GM12878 (cell line): ENCODE results near the gene TSPAN15. TPM values are rescaled to one million over a fixed set of nuclear protein-coding genes. Genes with fewer than 3 reads are reported as not detected.

ENCODE experiments used
- ATAC-seq: fragments of 200-7000 bp; cut with Tn5 transposase; 3 replicates; pipeline ENCODE4 v1.9.1; 2020; ENCODE audit warnings: mild to moderate bottlenecking, moderate library complexity
- BruUV-seq: library from RNA; stranded (reverse); fragments of 400-500 nt; replicated peaks from 2 replicates; lab custom pipeline; 2021; lab: Mats Ljungman, UMichigan
- CTCF ChIA-PET: fragments of 300-600 bp; sonication (Branson Sonifier 250); formaldehyde crosslinking; extraction: SDS; loops from one replicate; lab custom pipeline; 2021; ENCODE audit warnings: inconsistent platforms; lab: Yijun Ruan, JAX
- POLR2A ChIA-PET: fragments of 350-600 bp; formaldehyde crosslinking; extraction: SDS; loops from one replicate; lab custom pipeline; 2021; ENCODE audit warnings: inconsistent platforms; lab: Charles Lee
- RAD21 ChIA-PET: fragments of 300-600 bp; sonication (Branson Sonifier 250); formaldehyde crosslinking; loops from one replicate; lab custom pipeline; 2023; ENCODE audit warnings: antibody characterized with exemption; ENCODE audit not compliant: unreplicated experiment; lab: Charles Lee
- SMC1A ChIA-PET: fragments of 300-600 bp; sonication (Branson Sonifier 250); formaldehyde crosslinking; loops from one replicate; lab custom pipeline; 2023; ENCODE audit not compliant: unreplicated experiment, uncharacterized antibody; lab: Charles Lee
- DNase-seq: peaks from one replicate; pipeline ENCODE4 v3.0.0-alpha.2; 2011; ENCODE audit warnings: low read depth, low spot score
- FAIRE-seq: peaks from 3 replicates; lab custom pipeline; 2011; peaks lifted over from hg19 to GRCh38; lab: Jason Lieb, UNC
- H2AFZ ChIP-seq: 2 replicates; pipeline ENCODE4 v1.6.0; 2011; ENCODE audit warnings: low read depth, low read length, control low read depth; ENCODE audit not compliant: control insufficient read depth
- H3K27ac ChIP-seq: 2 replicates; pipeline ENCODE4 v1.5.1; 2011; ENCODE audit warnings: control low read depth; ENCODE audit not compliant: control insufficient read depth, insufficient read depth
- H3K27me3 ChIP-seq, 2 experiments: replicated peaks in 1 of 2; 2 replicates each; pipeline versions ENCODE4 v1.6.0 to v1.6.1; 2011; ENCODE audit warnings: low read length in 1 of 2; ENCODE audit not compliant: control insufficient read depth in 2 of 2, insufficient read depth in 2 of 2
- H3K36me3 ChIP-seq, 2 experiments: 2 replicates each; pipeline ENCODE4 v1.5.1; 2011; ENCODE audit warnings: low read length in 1 of 2; ENCODE audit not compliant: control insufficient read depth in 2 of 2, insufficient read depth in 2 of 2
- H3K4me1 ChIP-seq: 2 replicates; pipeline ENCODE4 v1.6.1; 2011; ENCODE audit warnings: mild to moderate bottlenecking, low read length, moderate library complexity, mixed read lengths; ENCODE audit not compliant: control insufficient read depth, insufficient read depth
- H3K4me2 ChIP-seq: 2 replicates; pipeline ENCODE4 v1.6.0; 2011; ENCODE audit warnings: control low read depth; ENCODE audit not compliant: control insufficient read depth, insufficient read depth
- H3K4me3 ChIP-seq: fragments of 200-600 bp; sonication (generic); 2 replicates; pipeline ENCODE4 v1.5.1; 2016
- H3K79me2 ChIP-seq: 2 replicates; pipeline ENCODE4 v1.6.0; 2011; ENCODE audit warnings: low read length; ENCODE audit not compliant: control insufficient read depth, insufficient read depth
- H3K9ac ChIP-seq: 2 replicates; pipeline ENCODE4 v1.8.0; 2011; ENCODE audit warnings: low read length, control low read depth, mixed read lengths; ENCODE audit not compliant: control insufficient read depth, insufficient read depth
- H3K9me3 ChIP-seq: replicated peaks from 3 replicates; pipeline ENCODE4 v1.5.1; 2011; ENCODE audit warnings: mild to moderate bottlenecking, low read length; ENCODE audit not compliant: control insufficient read depth, insufficient read depth
- H4K20me1 ChIP-seq: 2 replicates; pipeline ENCODE4 v1.6.0; 2011; ENCODE audit not compliant: control insufficient read depth, insufficient read depth
- E2F8 ChIP-seq: fragments of 450-650 bp; IDR thresholded peaks from 2 replicates; pipeline ENCODE4 v1.6.1; 2018; ENCODE audit warnings: mild to moderate bottlenecking, low read depth, moderate library complexity; ENCODE audit not compliant: partially characterized antibody
- EP300 ChIP-seq, 2 experiments: fragments of 150-350 bp in 1 of 2; IDR thresholded peaks; 2 replicates each; pipeline ENCODE4 v1.6.1; 2011 to 2012; ENCODE audit warnings: low read depth in 2 of 2, low read length in 2 of 2, borderline replicate concordance in 1 of 2, improper control_type of control experiment in 1 of 2, inconsistent platforms in 1 of 2; ENCODE audit not compliant: control insufficient read depth in 1 of 2
- FOS ChIP-seq: IDR thresholded peaks from 3 replicates; pipeline ENCODE4 v1.6.1; 2011; ENCODE audit warnings: borderline replicate concordance; ENCODE audit not compliant: insufficient read length; ENCODE audit errors: extremely low read depth
- LARP7 ChIP-seq: fragments of 450-650 bp; IDR thresholded peaks from 2 replicates; pipeline ENCODE4 v1.6.1; 2017; ENCODE audit warnings: mild to moderate bottlenecking
- MEF2A ChIP-seq: IDR thresholded peaks from 2 replicates; pipeline ENCODE4 v1.6.1; 2011; ENCODE audit warnings: low read depth, mild to moderate bottlenecking, low read length, moderate library complexity; ENCODE audit not compliant: insufficient read depth
- NFIC ChIP-seq: IDR thresholded peaks from 2 replicates; pipeline ENCODE4 v1.6.1; 2012; ENCODE audit warnings: low read depth, mild to moderate bottlenecking, inconsistent platforms, low read length, moderate library complexity
- NR2C1 ChIP-seq: fragments of 450-650 bp; IDR thresholded peaks from 2 replicates; pipeline ENCODE4 v1.6.1; 2017; ENCODE audit warnings: antibody characterized with exemption, mild to moderate bottlenecking, moderate library complexity
- RAD51 ChIP-seq: fragments of 450-650 bp; IDR thresholded peaks from 2 replicates; pipeline ENCODE4 v1.6.1; 2016; ENCODE audit warnings: moderate library complexity, mild to moderate bottlenecking, inconsistent platforms
- SMAD1 ChIP-seq: fragments of 450-650 bp; IDR thresholded peaks from 2 replicates; pipeline ENCODE4 v1.6.1; 2018; ENCODE audit warnings: mild to moderate bottlenecking, low read depth; ENCODE audit not compliant: partially characterized antibody
- SRF ChIP-seq, 2 experiments: IDR thresholded peaks; 2 replicates each; pipeline ENCODE4 v1.6.1; 2011; ENCODE audit warnings: low read depth in 2 of 2, low read length in 2 of 2, mild to moderate bottlenecking in 1 of 2, moderate library complexity in 1 of 2
- SUZ12 ChIP-seq: fragments of 200-600 bp; sonication (generic); IDR thresholded peaks from one replicate; pipeline ENCODE4 v1.6.1; 2018; ENCODE audit warnings: antibody characterized with exemption, mild to moderate bottlenecking; ENCODE audit not compliant: unreplicated experiment
- ZBTB4 ChIP-seq: fragments of 450-650 bp; formaldehyde crosslinking; IDR thresholded peaks from 2 replicates; pipeline ENCODE4 v1.4.0; 2022; ENCODE audit warnings: mild to moderate bottlenecking, moderate library complexity
- ZNF384 ChIP-seq: IDR thresholded peaks from 2 replicates; pipeline ENCODE4 v1.6.1; 2012; ENCODE audit warnings: low read depth, mild to moderate bottlenecking, low read length, improper control_type of control experiment, borderline replicate concordance
- WGBS: methylation state at CpG from one replicate; pipeline ENCODE4 v1.1.6; 2016; ENCODE audit warnings: low lambda C conversion rate; ENCODE audit not compliant: insufficient replicate concordance, insufficient coverage; ENCODE audit errors: missing lambda C conversion rate; 5-methylcytosine and 5-hydroxymethylcytosine counted together
- in situ Hi-C: fragments of 300-500 bp; cut with MboI; formaldehyde crosslinking; loops from 9 replicates; pipeline ENCODE4 v1.14.3; 2018; ENCODE audit warnings: mixed read lengths
- intact Hi-C: fragments of 100-400 bp; cut with micrococcal nuclease; formaldehyde crosslinking; loops from one replicate; pipeline ENCODE4 v1.14.2; 2022; ENCODE audit not compliant: unreplicated experiment
- polyA plus RNA-seq, 11 experiments: library from polyadenylated mRNA; depleted of rRNA in 4 of 11; unstranded in 6 of 11; stranded (reverse) in 5 of 11; fragments of >200 nt; fragmentation: Nextera tagmentation in 4 of 11; fragmentation: Illumina TruSeq in 1 of 11; extraction: Ambion mirVana in 4 of 11; extraction: Trizol in 1 of 11; gene quantifications; 1 replicate in 1 of 11; 2 replicates in 10 of 11; pipeline versions ENCODE4 v1.2.1 to v1.2.3, GENCODE V29; 2011 to 2016; ENCODE audit warnings: inconsistent platforms in 2 of 11, missing spikeins in 2 of 11, low read depth in 1 of 11
- total RNA-seq, 4 experiments: library from RNA; depleted of rRNA in 3 of 4; stranded (reverse); fragments of >200 nt in 3 of 4; fragmentation: Illumina TruSeq in 1 of 4; extraction: Trizol in 1 of 4; gene quantifications; 2 replicates each; pipeline versions ENCODE4 v1.2.1 to v1.2.3, GENCODE V29; 2013 to 2021
- TF ChIP-seq, protein P1 (sequence below): fragments of 450-650 bp; IDR thresholded peaks from 2 replicates; pipeline ENCODE4 v1.6.1; 2016; ENCODE audit warnings: mild to moderate bottlenecking

The TSPAN15 gene
- total and polyA plus RNA-seq, 10 of the 15 experiments (the other 5 are each of a cell fraction or from before 2014, with no cell fraction given) = 1.3 to 8.5 (median 2.4) TPM; not detected in 2

GRCh38 chr10:69505636-69506318 is 54.5 kb downstream of the TSPAN15 start (continued):
- TF ChIP-seq E2F8 (no peak), RAD51 (no peak), SUZ12 (no peak), SMAD1 (no peak), LARP7 (no peak), FOS (no peak), NFIC (no peak)

- WGBS = 33% methylated on average over 3 of the region's 3 CpGs
- POLR2A ChIA-PET = no interaction called here
- TF ChIP-seq SRF (IDR thresholded peaks at IDR 0.05; ENCODE audit: low read depth in 2 of 2, low read length in 2 of 2) (no peak), ZNF384 (no peak), MEF2A (no peak), EP300 (IDR thresholded peaks at IDR 0.05; ENCODE audit: borderline replicate concordance in 1 of 2, control insufficient read depth in 1 of 2, low read depth in 2 of 2, low read length in 2 of 2) (no peak), NFIC (no peak), NR2C1 (no peak), ZBTB4 (CRISPR knock-in tag) (no peak)
- TF ChIP-seq, protein P1, sequence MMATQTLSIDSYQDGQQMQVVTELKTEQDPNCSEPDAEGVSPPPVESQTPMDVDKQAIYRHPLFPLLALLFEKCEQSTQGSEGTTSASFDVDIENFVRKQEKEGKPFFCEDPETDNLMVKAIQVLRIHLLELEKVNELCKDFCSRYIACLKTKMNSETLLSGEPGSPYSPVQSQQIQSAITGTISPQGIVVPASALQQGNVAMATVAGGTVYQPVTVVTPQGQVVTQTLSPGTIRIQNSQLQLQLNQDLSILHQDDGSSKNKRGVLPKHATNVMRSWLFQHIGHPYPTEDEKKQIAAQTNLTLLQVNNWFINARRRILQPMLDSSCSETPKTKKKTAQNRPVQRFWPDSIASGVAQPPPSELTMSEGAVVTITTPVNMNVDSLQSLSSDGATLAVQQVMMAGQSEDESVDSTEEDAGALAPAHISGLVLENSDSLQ = no peak
These were observed 55.2 kb downstream of the TSPAN15 start for GRCh38 chr10:69506487-69506833.

More at GRCh38 chr10:69506487-69506833, 55.2 kb downstream of the TSPAN15 start:
- Histone ChIP-seq H3K27me3 (no peaks in the 10 kb centered on the region), H3K4me3 (no peak overlapping the region), H3K27ac (no peak overlapping the region), H3K4me2 (no peak overlapping the region), H3K4me1 (no peaks in the 10 kb centered on the region), H3K36me3 (no peaks in the 10 kb centered on the region), H3K79me2 (no peaks in the 10 kb centered on the region), H3K9me3 (no peaks in the 10 kb centered on the region), H4K20me1 (no peaks in the 10 kb centered on the region), H2AFZ (no peak overlapping the region), H3K9ac (no peak overlapping the region)
- ChIA-PET RAD21 (interaction anchor here (1.0 to 1.4 kb wide), 3 partner anchors 58 to 114 kb away, joined by 4 to 7 read pairs (median 5); no protein-coding TSS in a partner anchor), SMC1A (interaction anchor here (1.6 to 3.5 kb wide), 3 partner anchors 79 to 99 kb away, joined by 10 to 19 read pairs (median 17); no protein-coding TSS in a partner anchor), CTCF (interaction anchor here (1.0 to 3.1 kb wide), 6 partner anchors 9 to 500 kb away, joined by 3 to 32 read pairs (median 10); no protein-coding TSS in a partner anchor)
- DNase-seq (no peak), ATAC-seq (no peak), FAIRE-seq (no peak)
- in situ Hi-C loops = loop anchor here (5.0 kb wide), 2 partner anchors 94 to 274 kb away; no protein-coding TSS in a partner anchor
- intact Hi-C loops = no loop called here
- no TSS peak for BruUV-seq
